ENCODE measurements around the gene PLK5.
"Not testable (repeated sequence)": the region's sequence is repeated elsewhere in the genome, so short reads cannot be mapped to it uniquely, and the experiment has no call there.

PLK5 gene

GRCh38 chr19:1523412-1524286 lies at the start of gene PLK5:
TSS of gene PLK5 (plus strand) at chr19:1524077. CDS start at chr19:1526997, 2,920 bp downstream.
- DNase-seq (ENCODE audit: low spot score) = no peak

- DNase-seq (ENCODE audit: low spot score) = no peak
Measured at GRCh38 chr19:1474765-1475351, 49.0 kb upstream of the PLK5 start.

GRCh38 chr19:1475751-1476437 lies 48.0 kb upstream of the PLK5 start:
- DNase-seq (ENCODE audit: low spot score) = no peak

GRCh38 chr19:1477056-1477455 lies 46.8 kb upstream of the PLK5 start:
- DNase-seq (ENCODE audit: low spot score) = not testable (repeated sequence)

- DNase-seq (ENCODE audit: low spot score) = peak; percentile 91
Measured at GRCh38 chr19:1478934-1479707, 44.8 kb upstream of the PLK5 start, which contains the start of gene C19orf25. TSS of gene C19orf25 (minus strand) at chr19:1479215. CDS start at chr19:1478903, 312 bp downstream.

GRCh38 chr19:1481224-1481892 lies 42.5 kb upstream of the PLK5 start:
- DNase-seq (ENCODE audit: low spot score) = no peak

- no peak for DNase-seq (ENCODE audit: low spot score)
Measured at GRCh38 chr19:1481893-1482360, 42.0 kb upstream of the PLK5 start.

GRCh38 chr19:1482361-1483130 lies 41.3 kb upstream of the PLK5 start:
- no peak for DNase-seq (ENCODE audit: low spot score)

GRCh38 chr19:1483131-1483978 lies 40.5 kb upstream of the PLK5 start:
- DNase-seq (ENCODE audit: low spot score) = no peak

- no peak for DNase-seq (ENCODE audit: low spot score)
Measured at GRCh38 chr19:1483979-1484428, 39.9 kb upstream of the PLK5 start.

GRCh38 chr19:1486720-1487575 lies 36.9 kb upstream of the PLK5 start:
- DNase-seq (ENCODE audit: low spot score) = no peak

- no peak for DNase-seq (ENCODE audit: low spot score)
Measured at GRCh38 chr19:1487576-1488281, 36.1 kb upstream of the PLK5 start.

GRCh38 chr19:1488282-1488601 lies 35.6 kb upstream of the PLK5 start:
- no peak for DNase-seq (ENCODE audit: low spot score)

GRCh38 chr19:1489463-1490310 lies 34.2 kb upstream of the PLK5 start:
- no peak for DNase-seq (ENCODE audit: low spot score)

- peak; percentile 98 for DNase-seq (ENCODE audit: low spot score)
Measured at GRCh38 chr19:1490311-1491113, 33.4 kb upstream of the PLK5 start, which contains the start of gene PCSK4. TSS of gene PCSK4 (minus strand) at chr19:1490350. CDS start at chr19:1490346, 4 bp downstream.

Measured in CD4-positive, alpha-beta T cell treated with Interleukin-6 at 100 ng/mL for 8 hours (primary cell).